HK-2 (cell line): ENCODE results near the gene RNF167.

Source experiments
- DNase-seq: peaks from one replicate; pipeline ENCODE4 v3.0.0-alpha.2; 2018; ENCODE audit not compliant: unreplicated experiment

Gene RNF167

DNA sequence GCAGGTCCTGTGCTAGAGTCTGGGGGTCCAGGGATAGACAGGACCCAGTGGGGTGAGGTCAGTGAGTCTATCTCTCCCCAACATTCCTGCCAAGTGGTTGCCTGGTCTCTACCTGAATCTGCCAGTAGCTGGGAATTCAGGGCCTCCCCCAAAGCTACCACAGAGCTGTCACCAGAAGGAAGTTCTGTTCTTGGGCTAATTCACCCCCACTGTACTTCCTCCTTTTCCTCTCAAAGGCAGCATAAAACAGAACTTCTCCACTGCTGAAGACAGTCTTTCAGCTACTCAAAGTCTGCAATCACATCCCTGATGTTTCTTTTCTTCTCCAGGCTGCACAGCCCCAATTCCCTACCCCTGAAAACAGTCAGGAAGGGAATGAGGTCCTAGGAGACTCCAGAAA lies 38.7 kb downstream of the RNF167 start:
- no peak for DNase-seq

DNA sequence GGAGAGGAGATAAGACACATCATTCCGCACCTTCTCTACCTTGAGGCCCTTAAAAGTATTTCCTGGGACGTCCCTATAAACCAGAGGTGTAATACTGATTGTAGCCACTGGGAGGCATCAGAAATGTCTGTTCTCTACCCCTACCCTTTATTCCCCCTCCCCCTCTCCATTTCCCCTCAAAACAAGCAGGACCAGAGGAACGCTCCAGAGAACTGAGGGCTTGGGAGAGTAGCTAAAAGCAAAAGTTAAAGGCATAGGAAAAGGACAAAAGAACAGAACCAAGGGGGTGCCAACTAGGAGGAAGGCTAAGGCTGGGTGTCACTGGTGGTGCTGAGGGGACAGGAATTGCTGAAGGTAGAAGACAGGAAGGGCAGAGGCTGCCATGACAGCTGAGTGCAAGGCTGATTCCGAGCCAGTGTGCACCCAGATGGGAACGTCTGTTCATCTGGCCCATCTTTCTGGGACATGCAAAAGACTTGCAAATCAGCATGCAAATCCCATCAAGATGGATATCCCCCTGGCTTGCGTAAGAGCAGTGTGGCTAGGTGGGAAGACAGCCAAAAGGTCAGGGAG lies 40.7 kb downstream of the RNF167 start:
- DNase-seq: no peak

DNA sequence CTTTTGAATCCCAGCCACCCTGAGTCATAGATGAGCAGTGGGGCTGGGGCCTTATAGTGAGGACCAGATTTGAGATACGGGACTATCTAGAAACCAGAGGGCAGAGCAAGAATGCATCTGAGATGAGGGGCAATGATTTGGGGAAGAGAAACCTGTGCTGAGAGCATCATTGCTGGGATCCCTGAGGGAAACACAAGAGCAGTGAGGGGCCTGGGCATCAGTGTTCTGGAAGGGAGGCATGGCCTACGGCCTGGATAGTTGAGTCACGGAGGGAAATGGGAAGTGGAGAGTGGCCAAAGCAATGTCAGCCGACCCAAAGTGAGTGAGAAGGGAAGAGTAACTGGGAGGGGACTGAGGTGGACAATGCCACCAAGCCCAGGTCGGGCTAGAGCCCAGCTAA lies 42.2 kb downstream of the RNF167 start:
- no peak for DNase-seq

DNA sequence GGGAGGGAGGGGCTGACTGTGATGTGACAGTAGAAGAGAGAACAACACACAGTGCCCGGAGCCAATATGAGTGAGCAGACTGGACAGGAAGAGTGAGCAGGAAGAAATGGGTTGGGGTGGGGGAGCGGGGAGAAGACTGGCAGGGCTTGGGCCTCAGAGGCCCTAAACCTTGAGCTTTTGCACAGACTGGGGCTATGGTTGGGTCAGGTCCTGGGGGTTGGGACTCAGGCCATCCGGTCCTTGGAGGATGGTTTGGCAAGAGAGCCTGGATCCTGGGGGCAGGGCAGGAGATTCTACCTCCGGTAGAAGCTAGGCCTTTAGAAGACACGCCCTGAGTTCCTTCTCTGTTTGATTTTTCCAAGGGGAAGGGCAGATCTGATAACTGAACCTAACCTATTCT lies 46.3 kb downstream of the RNF167 start:
- DNase-seq: no peak

DNA sequence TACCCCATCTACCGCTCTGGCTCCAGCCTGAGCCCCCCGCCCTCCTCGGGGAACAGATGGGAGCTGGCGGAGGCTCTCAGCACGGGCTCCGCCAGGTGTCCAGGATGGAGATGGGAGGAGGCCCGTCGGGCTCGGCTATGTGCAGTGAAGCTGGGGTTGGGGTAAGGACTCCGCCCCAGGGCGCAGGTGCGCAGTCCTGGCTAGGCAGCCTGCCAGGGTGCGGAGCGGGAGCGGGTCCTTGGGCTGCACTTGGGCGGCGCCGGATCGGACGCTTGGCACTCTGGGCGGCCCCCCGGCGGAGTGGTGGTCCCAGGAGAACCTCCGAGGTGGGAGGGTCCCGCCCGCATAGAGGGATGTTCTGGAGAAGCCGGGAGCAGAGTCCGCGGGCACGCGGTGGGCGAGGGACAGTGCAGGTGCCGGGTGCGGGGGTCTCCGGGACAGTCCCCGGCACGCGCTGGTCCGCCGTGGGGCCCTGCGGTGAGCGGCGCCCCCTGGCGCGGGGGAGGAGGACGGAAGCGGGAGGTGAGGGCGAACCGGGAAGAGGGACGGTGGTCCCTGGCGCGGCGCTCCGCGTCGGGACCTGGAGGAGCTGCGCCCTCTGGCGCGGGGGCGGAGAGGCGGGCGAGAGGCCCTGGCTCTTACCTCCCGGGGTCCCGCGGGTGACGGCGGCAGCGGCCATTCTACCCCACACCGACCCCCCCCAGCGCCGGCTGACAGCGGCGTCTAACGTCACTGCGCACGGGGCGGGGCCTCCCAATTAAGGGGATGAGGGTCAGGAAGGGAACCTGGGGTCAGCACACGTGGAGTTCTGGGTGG lies 47.1 kb downstream of the RNF167 start, which contains the start of gene CAMTA2:
CAMTA2 (minus strand) TSS at position 725 of the 816 bp plus-strand sequence. CDS start 1,453 bp downstream, outside the sequence.
- DNase-seq: peak; percentile 67

DNA sequence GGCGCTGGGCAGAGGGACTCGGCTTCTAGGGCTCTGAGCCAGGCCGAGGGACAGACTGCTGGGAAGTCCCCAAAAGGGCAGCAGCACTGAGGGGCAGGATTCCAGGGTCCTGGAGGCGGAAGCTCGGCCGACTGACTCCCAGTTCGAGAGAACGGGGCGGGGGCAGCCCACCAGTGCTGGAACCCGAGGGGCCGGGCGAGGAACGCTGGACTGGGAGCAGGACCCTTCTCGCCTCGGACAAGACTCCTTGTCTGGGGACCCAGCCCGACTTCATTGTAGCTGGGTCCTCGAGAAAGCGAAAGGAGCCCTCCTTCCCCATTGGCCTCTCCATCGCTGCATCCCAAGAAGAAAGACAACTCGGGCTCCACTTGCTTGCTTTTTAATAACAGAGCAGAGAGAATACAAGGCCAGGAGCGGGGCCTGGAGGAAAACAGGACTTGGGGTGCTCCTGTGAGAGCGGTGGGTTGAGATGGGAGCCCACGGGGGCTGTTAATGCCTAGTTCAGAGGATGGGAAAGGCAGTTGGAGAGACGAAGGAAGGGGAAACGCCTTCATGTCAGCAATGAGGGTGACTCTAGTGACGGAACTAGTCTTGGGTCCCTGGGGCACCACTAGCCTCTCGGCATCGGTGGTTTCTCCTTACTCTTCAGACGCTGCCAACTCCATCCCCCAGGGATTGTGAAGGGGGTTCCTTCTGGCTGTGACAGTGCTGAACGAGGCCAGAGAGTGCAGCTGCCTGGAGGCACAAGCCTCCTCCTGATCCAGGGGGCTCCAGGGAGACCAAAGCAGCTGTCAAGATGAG lies 47.9 kb downstream of the RNF167 start:
- no peak for DNase-seq

DNA sequence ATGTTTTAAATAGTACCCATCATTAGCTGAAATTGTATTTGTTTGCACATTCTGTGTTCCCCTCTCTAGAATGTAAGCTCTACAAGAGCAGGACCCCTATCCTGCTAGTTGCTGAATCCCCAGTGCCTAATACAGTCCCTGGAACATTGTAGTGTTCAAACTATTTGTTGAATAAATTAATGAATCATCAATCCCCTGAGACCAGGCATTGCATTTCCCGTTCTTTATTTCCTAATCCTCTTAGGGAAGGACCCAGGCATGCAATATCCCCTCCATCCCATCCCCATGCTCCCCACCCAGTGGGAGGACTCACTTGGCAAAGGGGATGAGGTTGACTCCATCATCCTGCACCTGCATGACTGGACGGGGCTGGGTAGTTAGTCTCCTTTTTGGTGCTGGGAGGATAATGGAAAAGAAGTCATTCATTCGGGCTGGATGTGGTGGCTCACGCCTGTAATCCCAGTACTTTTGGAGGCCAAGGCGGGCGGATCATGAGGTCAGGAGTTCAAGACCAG lies 54.1 kb downstream of the RNF167 start:
- no peak for DNase-seq
